ENCODE measurements around the gene FGF14. TPM values are rescaled to one million over a fixed set of nuclear protein-coding genes. Genes with fewer than 3 reads are reported as not detected.

FGF14 gene
- total and polyA plus RNA-seq, 8 donors: 0.42 to 2.4 (median 1.1) TPM

- intact Hi-C loops (cut with DNase I): no loop called here
- 51% methylated on average over 2 of the region's 2 CpGs for WGBS, 2 donors
- no peak for ATAC-seq
- Histone ChIP-seq H3K36me3 (no peaks in the 10 kb centered on the region), H3K4me3 (no peak overlapping the region), H3K9me3 (no peaks in the 10 kb centered on the region), H3K27me3 (no peaks in the 10 kb centered on the region), H3K27ac (peak overlapping the region in 1 of 4 donors; percentile 45), H3K4me1 (peaks cover 0 to 3% (median 0%) of the 10 kb centered on the region in 3 donors)
- DNase-seq: no peak
- no peak for FAIRE-seq
- no peak for TF ChIP-seq CTCF (IDR thresholded peaks at IDR 0.05)
These were observed 663.5 kb downstream of the FGF14 start for GRCh38 chr13:101738336-101738735.

- Histone ChIP-seq H3K4me3 (no peak overlapping the region), H3K27me3 (no peaks in the 10 kb centered on the region), H3K4me1 (peaks cover 0 to 3% (median 0%) of the 10 kb centered on the region in 3 donors), H3K27ac (no peak overlapping the region), H3K9me3 (no peaks in the 10 kb centered on the region), H3K36me3 (no peaks in the 10 kb centered on the region)
- 45 to 58% methylated on average over 3 of the region's 3 CpGs for WGBS, 2 donors
- no peak for DNase-seq
- FAIRE-seq: no peak
- no peak for ATAC-seq
- TF ChIP-seq CTCF (IDR thresholded peaks at IDR 0.05): no peak
- intact Hi-C loops (cut with DNase I): no loop called here
These were observed 665.3 kb downstream of the FGF14 start for GRCh38 chr13:101736566-101736965.

GRCh38 chr13:101730420-101731000 lies 671.3 kb downstream of the FGF14 start:
- no peak for TF ChIP-seq CTCF (IDR thresholded peaks at IDR 0.05)
- H3K36me3 ChIP-seq: no peaks in the 10 kb centered on the region
- 57 to 64% methylated on average over 3 of the region's 3 CpGs for WGBS, 2 donors
- no peak overlapping the region for H3K27ac ChIP-seq
- DNase-seq (no peak), FAIRE-seq (no peak), ATAC-seq (peak in 2 of 4 donors; percentile 69 to 70)
- no peaks in the 10 kb centered on the region for H3K9me3 ChIP-seq
- no peak overlapping the region for H3K4me3 ChIP-seq
- intact Hi-C loops (cut with DNase I): no loop called here
- no peaks in the 10 kb centered on the region for H3K4me1 ChIP-seq
- no peaks in the 10 kb centered on the region for H3K27me3 ChIP-seq

- FAIRE-seq (no peak), DNase-seq (no peak), ATAC-seq (no peak)
- Histone ChIP-seq H3K27me3 (no peaks in the 10 kb centered on the region), H3K36me3 (no peaks in the 10 kb centered on the region), H3K4me1 (no peaks in the 10 kb centered on the region), H3K9me3 (no peaks in the 10 kb centered on the region), H3K27ac (no peak overlapping the region), H3K4me3 (no peak overlapping the region)
- no peak for TF ChIP-seq CTCF (IDR thresholded peaks at IDR 0.05)
- 51 to 54% methylated on average over 3 of the region's 3 CpGs for WGBS, 2 donors
- intact Hi-C loops (cut with DNase I): no loop called here
These were observed 673.2 kb downstream of the FGF14 start for GRCh38 chr13:101728615-101729014.

GRCh38 chr13:101728021-101728420 lies 673.8 kb downstream of the FGF14 start:
- Histone ChIP-seq H3K4me3 (no peak overlapping the region), H3K4me1 (no peaks in the 10 kb centered on the region), H3K27ac (no peak overlapping the region), H3K9me3 (no peaks in the 10 kb centered on the region), H3K27me3 (no peaks in the 10 kb centered on the region), H3K36me3 (no peaks in the 10 kb centered on the region)
- TF ChIP-seq CTCF (IDR thresholded peaks at IDR 0.05): no peak
- no peak for ATAC-seq
- no peak for FAIRE-seq
- DNase-seq: no peak
- intact Hi-C loops (cut with DNase I): no loop called here
